Fibroblast of skin of right biceps (primary cell): ENCODE data around the gene CHADL.
"Not testable (repeated sequence)": the region's sequence is repeated elsewhere in the genome, so short reads cannot be mapped to it uniquely, and the experiment has no call there.

Experiments
- DNase-seq: peaks from one replicate; pipeline ENCODE4 v3.0.0-alpha.2; 2013

The CHADL gene, protein sequence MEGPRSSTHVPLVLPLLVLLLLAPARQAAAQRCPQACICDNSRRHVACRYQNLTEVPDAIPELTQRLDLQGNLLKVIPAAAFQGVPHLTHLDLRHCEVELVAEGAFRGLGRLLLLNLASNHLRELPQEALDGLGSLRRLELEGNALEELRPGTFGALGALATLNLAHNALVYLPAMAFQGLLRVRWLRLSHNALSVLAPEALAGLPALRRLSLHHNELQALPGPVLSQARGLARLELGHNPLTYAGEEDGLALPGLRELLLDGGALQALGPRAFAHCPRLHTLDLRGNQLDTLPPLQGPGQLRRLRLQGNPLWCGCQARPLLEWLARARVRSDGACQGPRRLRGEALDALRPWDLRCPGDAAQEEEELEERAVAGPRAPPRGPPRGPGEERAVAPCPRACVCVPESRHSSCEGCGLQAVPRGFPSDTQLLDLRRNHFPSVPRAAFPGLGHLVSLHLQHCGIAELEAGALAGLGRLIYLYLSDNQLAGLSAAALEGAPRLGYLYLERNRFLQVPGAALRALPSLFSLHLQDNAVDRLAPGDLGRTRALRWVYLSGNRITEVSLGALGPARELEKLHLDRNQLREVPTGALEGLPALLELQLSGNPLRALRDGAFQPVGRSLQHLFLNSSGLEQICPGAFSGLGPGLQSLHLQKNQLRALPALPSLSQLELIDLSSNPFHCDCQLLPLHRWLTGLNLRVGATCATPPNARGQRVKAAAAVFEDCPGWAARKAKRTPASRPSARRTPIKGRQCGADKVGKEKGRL

DNA sequence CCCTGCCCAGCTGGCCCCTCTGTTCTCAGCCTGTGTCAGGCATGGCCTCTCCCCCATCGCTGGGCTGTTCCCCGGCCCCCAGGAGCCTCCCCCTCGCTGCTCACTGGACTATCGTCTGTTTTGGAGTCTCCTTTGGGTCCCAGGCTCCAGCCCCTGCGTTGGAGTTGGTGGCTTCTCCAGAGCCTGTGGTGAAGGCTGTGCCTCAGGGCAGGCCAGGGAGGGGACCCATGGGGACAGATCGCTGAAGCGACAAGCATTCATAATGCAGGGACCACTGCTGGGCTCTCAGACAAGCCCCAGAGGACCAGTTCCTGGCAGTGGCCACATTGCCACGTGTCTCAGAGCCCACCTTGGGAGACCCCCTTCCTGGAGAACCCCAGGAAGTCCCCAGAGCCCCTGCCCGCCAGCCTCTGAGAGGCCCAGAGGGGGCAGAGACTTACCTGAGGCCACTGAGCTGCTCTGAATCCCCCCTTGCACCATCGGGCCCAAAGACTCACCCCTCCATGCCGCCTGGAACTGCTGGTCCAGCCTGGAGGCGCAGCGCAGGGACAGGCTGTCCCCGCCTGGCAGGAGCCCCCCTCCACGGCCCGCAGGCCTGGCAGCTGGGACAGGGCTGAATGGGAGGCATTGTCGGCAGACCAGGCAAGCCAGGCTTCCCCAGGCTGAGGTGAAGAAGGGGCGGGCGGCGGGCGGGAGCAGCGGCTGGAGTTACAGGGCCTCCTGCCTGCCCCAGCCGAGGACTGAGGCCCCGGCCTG lies at the start of gene CHADL:
TSS of gene CHADL (minus strand) at position 555 of the 756 bp plus-strand sequence. CDS start at position 505, 50 bp downstream.
- no peak for DNase-seq

- DNase-seq = no peak
Measured at GRCh38 chr22:41289671-41290070, 48.9 kb upstream of the CHADL start.

DNA sequence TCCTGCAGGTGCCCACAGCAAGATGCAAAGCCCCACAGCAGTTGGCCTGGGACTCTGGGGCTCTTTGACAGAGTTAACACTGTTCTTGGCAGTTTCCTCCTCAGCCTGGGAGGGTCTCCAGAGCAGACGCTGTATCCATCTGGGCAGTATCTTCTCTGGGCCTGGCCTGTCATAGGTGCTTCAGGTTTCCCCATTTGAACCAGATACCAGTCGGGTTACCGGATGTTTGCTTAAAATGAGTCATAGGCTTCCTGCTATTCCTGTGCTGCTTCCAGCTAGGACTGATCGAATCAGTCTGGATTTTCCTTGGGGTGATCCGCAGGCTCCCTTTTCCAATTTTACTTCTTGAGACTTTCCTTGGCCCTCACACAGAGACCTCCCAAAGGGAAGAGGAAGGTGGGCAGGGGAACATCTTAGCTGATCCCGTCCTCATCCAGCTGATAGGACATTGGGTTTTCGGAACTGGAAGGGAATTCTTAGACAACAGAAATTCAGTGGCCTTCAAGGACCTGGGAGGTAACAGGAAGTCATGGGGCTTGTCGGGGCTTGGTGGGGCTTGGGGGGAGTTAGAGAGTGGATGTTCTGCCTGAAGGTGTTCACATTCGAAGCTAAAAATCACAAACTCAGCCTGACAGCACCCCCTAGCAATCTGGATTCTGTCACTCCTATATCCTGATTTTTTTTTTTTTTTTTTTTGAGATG lies 47.7 kb upstream of the CHADL start:
- peak; percentile 78 for DNase-seq

DNA sequence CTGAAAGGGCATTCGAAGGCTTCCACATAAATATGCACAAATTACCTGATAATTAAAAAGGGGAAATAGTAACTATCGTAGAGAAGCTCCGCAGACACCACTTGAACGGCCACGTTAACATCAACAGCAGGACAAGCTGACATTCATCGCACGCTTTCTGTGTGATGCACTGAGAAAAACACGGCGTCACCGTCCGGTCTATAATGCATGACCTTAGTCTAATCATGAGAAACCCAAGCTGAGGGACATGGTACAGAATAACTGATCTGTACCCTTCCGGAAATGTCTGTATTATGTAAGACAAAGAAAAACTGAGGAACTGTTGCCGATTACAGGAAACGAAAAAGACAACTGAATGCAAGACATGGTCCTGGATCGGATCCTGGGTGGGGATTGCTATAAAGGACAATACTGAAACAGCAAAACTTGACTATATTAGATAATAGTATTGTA lies 45.9 kb upstream of the CHADL start:
- DNase-seq = peak; percentile 38

DNA sequence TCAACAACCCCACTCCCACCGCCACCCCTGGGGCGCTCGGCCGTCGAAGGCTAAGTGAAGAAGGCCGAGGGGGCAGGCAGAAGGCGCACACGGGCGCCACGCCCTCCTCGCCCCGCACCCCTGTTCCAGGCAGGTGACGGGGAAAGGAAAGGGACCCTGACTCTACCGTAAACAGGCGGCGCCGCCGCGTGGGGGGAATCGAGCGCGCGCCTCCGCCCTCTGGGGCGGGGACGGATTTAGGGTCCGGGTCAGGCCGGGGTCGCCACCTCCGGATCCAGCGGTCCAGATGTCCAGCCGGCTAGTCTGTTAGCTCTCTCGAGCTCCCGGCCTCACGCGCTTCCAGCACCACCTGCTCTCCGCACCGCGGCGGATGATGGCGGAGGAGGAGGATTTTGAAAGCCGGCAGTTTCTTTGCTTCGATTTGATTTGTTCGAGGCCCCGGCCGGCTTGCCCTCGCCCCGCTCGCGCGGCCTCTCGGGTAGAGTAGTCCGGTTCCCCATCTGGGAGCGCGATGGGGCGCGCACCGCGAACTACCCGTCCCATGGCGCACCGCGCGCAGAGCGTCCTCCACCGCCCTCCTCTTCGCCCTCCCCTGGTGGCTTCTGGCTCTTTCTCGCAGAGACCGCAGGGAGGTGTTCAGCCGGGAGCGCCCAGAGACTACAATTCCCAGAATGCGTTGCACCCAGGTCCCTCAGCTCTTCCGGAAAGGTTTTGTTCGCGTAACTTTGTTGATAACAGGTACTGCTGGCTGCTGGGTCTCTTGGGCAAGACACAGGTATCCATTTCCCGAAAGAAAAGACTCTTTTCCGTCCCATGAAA lies 45.3 kb upstream of the CHADL start, which contains the start of gene RANGAP1:
TSS of gene RANGAP1 (minus strand) at position 368 of the 819 bp plus-strand sequence. CDS start 5,143 bp downstream, outside the sequence.
- peak; percentile 99 for DNase-seq

- DNase-seq = peak; percentile 95
Measured at GRCh38 chr22:41285441-41285819, 44.7 kb upstream of the CHADL start.

- DNase-seq = no peak
Measured at GRCh38 chr22:41284465-41284864, 43.7 kb upstream of the CHADL start.

DNA sequence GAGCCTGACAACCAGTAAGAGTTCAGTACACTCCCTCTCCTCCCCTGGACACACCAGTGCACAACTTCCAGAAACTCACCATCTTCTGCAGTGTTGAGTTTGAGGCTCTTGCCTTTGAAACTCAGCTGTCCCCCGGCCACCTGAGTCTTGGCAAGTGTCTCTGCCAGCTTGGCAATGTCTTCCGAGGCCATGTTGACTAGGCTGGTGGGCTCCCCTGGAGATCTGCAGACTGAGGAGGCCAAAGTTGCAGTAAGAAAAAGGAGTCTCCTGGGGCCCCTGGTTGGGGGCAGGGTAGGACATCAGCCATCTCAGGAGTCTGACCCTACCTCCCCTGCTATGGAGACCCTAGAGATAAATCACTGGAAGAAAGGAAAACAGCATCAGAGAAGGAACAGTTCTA lies 40.1 kb upstream of the CHADL start:
- DNase-seq = no peak

- no peak for DNase-seq
Measured at GRCh38 chr22:41280065-41280464, 39.3 kb upstream of the CHADL start.

DNA sequence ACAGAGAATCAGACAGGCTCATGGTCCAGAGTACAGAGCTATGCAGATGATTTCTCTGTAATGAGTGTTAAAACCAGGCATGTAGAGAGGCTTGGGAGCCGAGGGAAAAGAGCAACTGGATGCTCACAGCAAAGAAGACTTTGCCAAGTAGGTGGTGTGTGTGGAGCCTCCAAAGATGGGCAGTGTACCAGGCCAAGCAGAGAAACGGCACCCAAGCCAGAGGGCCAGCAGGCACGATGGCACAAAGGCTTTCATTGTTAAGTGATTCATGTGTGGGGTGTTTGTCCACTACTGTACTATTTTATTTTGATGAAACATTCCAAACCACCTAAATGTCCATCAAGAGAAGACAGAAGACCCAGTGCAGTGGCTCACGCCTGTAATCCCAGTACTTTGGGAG lies 34.1 kb upstream of the CHADL start:
- no peak for DNase-seq

DNA sequence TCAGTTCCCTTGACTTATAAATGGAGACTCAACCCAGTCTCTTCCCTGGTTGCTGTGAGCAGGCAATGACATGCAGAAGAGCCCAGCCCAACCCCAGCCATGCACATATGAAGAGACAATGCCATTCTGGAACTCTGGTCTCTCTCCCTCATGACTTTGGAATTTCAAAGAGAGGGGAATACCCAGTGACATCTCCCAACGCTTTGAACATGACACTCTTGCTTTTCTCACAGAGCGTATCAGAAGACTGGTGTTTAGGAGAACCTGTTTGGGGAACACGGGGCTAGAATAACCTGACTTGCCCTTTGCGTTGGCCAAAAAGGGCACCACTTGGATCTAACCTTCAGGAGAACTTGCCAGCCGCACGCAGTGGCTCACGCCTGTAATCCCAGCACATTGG lies 32.4 kb upstream of the CHADL start:
- no peak for DNase-seq

- DNase-seq = no peak
Measured at GRCh38 chr22:41271787-41272186, 31.1 kb upstream of the CHADL start.

GRCh38 chr22:41267958-41268357 lies 27.2 kb upstream of the CHADL start:
- no peak for DNase-seq

DNA sequence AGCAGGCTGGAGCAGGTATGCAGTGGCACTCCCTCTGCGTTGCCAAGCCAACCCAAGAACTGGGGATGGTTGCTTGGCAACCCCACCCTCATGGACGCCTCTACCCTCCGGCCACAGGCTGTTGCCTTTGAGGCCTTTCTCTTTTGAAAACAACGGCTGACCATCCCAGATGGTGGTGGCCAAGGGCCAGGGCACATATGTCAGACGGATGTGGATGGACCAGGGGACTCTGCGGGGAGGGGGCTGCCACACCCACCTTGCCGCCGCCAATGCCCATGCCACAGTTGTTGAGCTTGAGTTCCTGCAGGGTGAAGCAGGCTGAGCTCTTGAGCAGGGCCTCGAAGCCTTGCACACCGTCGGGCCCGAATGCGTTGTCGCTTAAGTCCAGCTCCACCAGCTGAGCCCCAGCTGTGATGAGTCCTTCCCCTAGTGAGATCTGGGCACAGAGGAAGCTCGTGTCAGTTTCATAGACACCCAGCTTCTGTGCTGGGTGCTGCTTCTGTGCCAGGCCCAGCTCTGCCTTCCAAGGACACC lies 23.7 kb upstream of the CHADL start:
- no peak for DNase-seq

DNA sequence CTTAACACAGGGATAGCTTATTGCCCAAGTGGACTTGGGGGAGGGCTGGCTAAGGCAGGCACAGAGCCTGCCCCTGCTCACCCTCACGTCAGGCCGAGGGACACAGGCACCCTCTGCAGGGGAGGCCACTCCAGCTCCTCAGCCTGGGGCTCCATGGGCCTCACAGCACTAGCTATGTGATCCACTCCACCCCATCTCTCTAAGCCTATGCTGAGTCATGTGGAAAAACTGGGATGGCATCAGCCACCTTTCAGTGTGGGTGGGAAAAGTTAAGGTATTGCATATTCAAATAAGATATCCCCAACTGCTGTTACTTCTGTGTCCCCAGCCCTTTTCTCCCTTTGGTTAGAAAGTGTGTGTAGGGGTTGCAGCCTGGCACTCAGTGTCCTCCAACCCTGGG lies 23.0 kb upstream of the CHADL start:
- no peak for DNase-seq

GRCh38 chr22:41262250-41262765 lies 21.6 kb upstream of the CHADL start:
- no peak for DNase-seq

- DNase-seq = no peak
Measured at GRCh38 chr22:41261541-41262249, 21.0 kb upstream of the CHADL start.

GRCh38 chr22:41260871-41261270 lies 20.1 kb upstream of the CHADL start:
- DNase-seq = no peak

GRCh38 chr22:41259756-41260155 lies 19.0 kb upstream of the CHADL start:
- not testable (repeated sequence) for DNase-seq

GRCh38 chr22:41257696-41258095 lies 17.0 kb upstream of the CHADL start:
- DNase-seq = no peak
